GM21825 (cell line): Measurements from ENCODE around the gene LSR.
"Not testable (repeated sequence)": the region's sequence is repeated elsewhere in the genome, so short reads cannot be mapped to it uniquely, and the experiment has no call there.

Experiments
- ATAC-seq: cut with Tn5 transposase; IDR thresholded peaks from one replicate; pipeline ENCODE4 v1.9.1; 2021; ENCODE audit warnings: mild to moderate bottlenecking, moderate library complexity; ENCODE audit not compliant: unreplicated experiment

LSR gene

GRCh38 chr19:35284153-35285094 is 35.6 kb downstream of the LSR start:
- ATAC-seq, result no peak

- no peak for ATAC-seq
Observed at GRCh38 chr19:35285095-35285449, 36.3 kb downstream of the LSR start.

DNA sequence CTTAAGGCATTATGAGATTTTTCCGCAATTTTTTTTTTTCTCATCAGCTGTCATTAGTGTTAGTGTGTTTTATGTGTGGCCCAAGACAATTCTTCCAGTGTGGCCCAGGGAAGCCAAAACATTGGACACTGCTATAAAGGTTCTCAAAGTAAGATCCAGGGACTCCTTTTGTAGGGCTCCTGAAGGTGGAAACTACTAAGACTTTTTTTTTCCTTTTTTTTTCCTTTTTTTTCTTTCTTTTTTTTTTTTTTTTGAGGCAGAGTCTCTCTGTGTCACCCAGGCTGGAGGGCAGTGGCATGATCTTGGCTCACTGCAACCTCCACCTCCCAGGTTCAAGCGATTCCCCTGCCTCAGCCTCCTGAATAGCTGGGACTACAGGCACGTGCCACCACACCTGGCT is 36.7 kb downstream of the LSR start:
- ATAC-seq, result not testable (repeated sequence)

GRCh38 chr19:35286101-35286500 is 37.3 kb downstream of the LSR start:
- not testable (repeated sequence) for ATAC-seq

- no peak for ATAC-seq
Observed at GRCh38 chr19:35287713-35288112, 38.9 kb downstream of the LSR start.

- ATAC-seq, result no peak
Observed at GRCh38 chr19:35288331-35288730, 39.5 kb downstream of the LSR start.

GRCh38 chr19:35288906-35289305 is 40.1 kb downstream of the LSR start:
- no peak for ATAC-seq

DNA sequence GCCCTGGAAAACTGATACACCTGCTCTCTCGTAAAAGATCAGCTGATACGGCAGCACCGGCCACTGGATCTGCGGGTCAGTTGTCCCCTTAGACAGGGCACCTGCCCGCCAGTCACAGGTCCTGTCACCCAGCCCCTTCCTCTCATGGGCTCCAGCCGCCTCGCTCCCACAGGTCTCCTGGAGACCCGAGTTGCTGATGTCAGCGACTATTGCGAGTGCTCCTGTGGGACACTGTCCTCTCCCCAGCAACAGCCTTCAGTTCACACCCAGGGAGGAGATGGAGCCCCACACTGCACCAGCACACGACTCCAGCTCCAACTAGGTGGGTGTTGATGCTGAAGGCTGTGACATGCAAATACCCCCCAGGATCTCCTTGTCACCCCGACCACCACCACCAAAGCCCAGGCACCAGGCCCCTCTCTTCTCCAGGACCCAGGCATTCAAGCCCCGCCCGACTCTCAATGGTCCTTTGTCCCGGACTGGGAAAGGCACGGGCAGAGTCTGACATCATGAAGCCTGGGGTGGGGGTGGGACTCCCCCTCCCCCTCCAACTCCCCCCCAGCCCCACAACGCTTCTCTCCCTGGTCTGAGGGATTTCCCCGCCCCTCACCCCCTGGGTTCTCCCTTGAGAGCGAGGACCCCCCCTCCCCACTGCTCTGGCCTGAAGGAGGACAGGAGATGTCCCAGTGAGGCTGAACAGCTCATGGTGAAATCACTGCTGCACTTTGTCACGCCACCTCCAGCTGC is 41.8 kb downstream of the LSR start:
- no peak for ATAC-seq

DNA sequence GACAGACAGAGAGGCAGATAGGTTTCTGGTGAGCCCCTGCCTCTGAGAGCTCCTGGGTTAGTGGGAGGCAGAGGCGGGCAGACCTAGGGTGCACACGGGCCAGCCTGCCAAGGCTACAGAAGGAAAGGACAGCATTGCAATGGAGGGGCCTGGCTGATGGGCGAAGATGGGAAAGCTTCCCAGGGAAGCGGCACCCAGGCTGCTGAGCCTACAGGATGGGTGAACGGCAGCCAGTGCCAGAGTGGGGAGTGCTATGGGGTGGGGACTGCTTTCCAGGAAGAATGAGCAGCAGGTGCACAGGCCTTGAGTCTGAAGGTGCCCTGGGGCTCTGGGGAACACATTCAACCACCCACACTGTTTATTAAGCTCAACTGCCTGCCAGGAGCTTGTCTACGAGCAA is 42.5 kb downstream of the LSR start:
- no peak for ATAC-seq

DNA sequence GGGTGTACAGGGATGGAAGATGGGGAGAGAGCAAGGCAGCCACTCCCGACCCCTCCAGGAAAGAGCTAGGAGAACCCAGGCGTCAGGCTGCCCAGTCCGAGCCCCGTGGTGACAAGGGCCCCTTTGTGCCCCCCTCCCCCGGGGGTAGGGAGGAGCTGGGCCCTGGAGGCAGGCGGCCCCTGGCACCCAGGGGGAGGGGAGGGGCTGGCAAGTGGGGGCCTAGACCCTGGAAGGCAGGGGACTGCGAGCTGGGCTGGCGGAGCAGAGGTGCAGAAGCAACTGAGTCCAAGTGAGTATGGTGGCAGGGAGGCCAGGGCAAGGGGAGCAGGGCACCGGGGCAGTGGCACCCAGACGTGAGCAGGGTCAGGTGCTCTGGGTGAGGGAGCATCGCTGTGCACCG is 43.1 kb downstream of the LSR start, which contains the start of gene MAG:
Gene MAG (plus strand): TSS at position 246 of the 400 bp plus-strand sequence. CDS start 3,248 bp downstream, outside the sequence.
- ATAC-seq, result no peak

DNA sequence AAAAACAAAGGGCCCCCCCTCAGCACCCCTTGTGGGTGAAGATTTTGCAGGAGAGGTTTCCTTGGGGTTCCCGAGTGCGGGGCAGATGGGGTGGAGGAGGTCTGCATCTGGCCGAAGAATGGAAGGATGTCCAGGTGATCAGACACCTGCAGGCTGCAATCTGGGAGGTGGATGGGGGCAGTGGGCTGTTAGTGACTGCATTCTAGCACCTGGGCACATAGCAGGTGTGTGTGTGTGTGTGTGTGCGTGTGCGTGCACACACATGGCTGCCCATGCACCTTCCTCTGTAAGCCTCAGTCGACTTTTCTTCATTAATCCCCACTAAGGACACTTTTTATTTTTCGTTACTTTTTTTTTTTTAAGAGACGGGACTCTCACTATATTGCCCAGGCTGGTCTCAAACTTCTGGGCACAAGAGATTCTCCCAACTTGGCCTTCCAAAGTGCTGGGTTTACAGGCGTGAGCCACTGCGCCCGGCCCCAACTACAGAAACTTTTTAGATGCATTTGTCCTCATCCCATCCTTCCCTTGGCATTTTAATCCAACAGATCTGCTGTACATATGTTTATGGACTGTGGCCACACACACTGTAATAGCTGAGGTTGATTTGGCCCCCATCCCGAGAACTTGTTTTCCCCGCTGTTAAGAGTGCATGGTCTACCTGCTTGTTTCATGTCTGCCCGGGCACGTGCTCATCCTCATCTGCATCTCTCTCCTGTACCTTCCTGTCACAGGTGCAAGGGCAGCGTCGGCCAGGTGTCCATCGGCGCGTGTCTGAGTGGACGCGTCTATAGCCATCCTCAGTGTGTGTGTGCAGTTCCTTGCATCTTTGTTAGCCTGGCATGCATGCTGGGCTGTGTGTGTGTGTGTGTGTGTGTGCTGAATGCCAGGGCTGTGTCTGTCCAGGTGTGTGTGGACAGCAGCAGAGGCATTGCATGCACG is 43.9 kb downstream of the LSR start:
- no peak for ATAC-seq

DNA sequence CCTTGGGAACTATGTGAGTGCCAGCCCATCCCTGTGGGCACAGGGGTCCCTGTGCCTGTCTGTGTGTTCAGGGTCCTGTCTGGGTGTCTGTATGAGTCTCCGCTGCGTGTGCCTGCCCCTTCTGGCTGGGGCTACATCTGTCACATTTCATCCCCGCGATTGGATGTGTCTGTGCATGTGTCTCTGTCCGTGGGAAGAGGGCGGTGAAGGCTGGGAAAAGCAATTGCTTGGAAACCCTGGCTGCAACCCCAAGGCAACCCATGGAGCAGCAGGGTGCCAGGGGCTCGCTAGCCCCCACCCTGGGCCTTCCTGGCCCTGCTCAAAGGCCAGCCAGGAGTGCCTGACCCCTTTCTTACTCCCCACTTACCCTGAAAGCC is 44.5 kb downstream of the LSR start:
- ATAC-seq, result no peak

DNA sequence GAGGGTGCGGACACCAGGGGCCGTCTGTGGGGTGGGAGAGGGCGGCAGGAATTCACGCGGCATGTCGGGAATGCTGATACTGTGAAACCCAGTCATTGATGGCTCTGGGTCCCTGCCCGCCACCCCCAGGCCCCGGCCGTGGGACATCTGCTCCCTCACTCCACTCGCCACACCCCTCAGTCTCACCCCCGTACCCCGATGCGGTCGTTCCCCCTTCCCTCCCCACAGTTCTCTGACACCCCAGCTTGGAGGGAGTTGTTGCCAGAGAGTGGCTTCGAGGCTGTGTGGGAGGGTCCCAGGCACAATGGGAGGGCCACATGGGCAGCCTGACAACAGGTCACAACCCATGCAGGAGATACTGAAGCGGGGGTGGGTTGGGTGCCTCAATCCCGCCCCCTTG is 45.0 kb downstream of the LSR start:
- no peak for ATAC-seq

DNA sequence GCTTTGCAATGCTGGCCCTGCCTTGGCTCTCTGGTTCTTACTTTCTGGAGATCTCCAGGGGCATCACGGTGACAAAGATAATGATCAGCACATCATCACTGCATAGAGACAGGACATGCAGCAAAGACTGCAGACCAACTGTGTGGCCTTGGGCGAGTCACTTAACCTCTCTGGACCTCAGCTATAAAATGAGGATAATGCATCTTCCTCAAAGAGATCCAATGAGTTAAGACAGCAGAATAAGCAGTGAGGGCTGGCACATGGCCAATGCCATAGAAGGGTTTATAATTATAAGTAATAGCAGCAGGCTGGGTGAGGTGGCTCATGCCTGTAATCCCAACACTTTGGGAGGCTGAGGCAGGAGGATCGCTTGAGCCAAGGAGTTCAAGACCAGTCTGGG is 45.5 kb downstream of the LSR start:
- no peak for ATAC-seq

GRCh38 chr19:35294859-35295791 is 46.3 kb downstream of the LSR start:
- no peak for ATAC-seq

DNA sequence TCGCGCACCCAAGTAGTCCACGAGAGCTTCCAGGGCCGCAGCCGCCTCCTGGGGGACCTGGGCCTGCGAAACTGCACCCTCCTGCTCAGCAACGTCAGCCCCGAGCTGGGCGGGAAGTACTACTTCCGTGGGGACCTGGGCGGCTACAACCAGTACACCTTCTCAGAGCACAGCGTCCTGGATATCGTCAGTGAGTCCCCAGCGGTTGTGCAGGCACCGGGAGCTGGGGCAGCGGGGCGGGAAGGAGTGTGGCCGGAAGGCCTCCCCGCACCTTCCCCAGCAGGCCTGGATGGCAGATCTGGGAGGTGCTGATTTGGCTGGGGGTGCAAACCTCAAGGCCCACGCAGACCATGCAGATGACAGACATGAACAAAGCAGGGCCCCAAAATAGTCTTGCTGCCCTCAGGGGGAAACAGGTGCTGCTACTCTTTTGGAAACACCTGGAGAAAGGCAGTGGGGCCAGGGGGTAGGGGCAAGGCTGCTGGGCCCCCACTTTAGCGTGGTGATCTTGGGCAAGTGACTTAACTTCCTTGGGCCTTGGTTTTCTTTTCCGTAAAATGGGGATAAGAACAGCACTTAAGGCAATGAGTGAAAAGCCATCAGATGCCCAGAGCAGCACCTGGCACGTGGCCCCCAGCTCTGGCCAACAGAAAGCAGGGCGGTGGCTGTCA is 47.1 kb downstream of the LSR start:
- ATAC-seq, result peak; percentile 53

DNA sequence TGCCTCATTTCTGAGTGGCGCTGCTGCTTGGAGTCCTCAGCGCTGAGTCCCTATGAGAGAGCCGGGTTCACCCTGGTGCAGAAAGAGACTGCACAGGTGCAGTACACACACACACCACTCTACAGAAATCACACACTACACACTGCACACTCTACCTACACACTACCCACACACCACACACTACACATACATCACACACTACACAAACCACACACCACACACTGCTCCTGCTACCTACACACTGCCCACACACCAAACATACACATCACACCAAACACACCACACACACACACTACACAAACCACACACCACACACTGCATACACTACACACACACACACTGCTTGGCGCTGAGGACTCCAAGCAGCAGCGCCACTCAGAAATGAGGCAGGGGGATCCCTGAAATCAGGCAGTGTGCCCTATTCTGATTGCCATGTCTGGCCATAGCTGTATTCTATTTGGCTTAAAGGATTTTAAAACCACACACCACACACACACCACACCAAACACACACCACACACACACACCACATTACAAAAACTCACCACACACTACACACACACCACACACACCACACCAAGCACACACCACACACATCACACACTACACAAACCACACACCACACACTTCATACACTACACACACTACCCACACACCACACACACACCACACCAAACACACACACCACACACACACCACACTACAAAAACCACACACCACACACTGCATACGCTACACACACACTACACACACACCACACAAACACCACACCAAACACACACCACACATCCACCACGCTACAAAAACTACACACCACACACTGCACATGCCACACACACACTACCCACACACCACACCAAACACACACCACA is 48.1 kb downstream of the LSR start:
- ATAC-seq, result no peak

GRCh38 chr19:35297515-35297848 is 48.7 kb downstream of the LSR start:
- ATAC-seq, result no peak

GRCh38 chr19:35297922-35298321 is 49.1 kb downstream of the LSR start:
- ATAC-seq, result no peak
